ENCODE results near the gene FOSL2.

FOSL2 gene

DNA sequence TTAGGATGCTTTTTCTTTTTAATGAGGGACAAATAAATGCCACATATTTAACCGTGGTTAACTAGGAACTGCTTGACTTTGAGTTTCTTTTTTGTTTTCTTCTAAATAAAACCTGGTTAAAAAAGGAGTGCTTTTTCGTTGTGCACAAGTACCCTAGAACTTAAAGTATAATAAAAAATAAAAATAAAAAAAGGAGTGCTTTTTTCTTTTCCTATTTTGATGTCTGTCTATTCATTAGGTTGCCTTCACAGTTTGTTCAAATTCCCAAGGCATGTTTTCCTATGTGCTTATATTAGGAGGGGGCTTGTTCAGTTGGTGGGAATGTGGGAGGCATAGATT lies 4.4 kb downstream of the FOSL2 start:
- no peak for DNase-seq

GRCh38 chr2:28398101-28398834 lies 5.6 kb downstream of the FOSL2 start:
- DNase-seq, result peak; percentile 32

GRCh38 chr2:28399289-28399688 lies 6.6 kb downstream of the FOSL2 start:
- peak; percentile 35 for DNase-seq

GRCh38 chr2:28399956-28400355 lies 7.3 kb downstream of the FOSL2 start:
- peak; percentile 19 for DNase-seq

- DNase-seq, result peak; percentile 17
These were observed 7.8 kb downstream of the FOSL2 start for GRCh38 chr2:28400419-28400818.

- peak; percentile 16 for DNase-seq
These were observed 8.3 kb downstream of the FOSL2 start for GRCh38 chr2:28400921-28401320.

DNA sequence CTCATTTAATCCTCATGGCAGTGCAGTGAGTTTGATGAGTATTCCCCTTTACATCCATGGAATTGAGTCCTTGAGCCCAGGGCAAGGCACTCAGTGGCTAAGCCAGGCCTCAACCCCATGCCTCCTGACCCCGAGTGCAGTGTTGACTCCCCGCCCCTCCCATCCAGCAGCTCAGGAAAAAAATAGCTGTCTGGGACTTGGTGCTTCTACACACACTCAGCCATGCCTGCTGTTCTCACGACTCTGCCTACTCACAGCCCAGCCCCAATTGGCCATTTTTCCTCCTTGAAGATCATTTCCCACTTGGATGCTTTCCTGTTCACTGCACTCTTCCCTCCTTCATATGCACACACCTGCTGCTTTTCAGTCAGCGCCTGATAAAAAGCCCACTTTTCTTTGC lies 8.8 kb downstream of the FOSL2 start:
- DNase-seq, result no peak

DNA sequence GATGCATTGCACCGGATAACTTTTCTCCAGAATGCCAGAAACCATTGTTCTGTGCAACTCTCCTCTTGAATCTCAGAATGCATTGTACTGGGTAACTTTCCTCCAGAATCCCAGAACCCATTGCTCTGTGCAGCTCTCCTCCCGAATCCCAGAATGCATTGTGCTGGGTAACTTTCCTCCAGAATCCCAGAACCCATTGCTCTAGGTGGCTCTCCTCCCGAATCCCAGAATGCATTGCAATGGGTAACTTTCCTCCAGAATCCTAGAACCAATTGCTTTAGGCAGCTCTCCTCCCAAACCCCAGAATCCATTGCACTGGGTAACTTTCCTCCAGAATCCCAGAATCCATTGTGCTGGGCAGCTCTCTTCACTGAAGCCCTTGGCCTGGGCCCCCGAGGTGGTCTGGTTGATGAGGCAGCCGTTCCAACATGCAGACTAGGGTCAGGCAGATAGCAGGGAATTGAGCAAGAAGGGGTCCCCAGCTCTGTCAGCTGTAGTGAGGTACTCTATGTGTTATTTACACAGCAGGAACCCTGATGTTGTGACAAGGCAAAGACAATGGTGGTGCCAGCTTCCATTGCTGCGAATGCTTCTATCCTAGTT lies 9.4 kb downstream of the FOSL2 start:
- no peak for DNase-seq

DNA sequence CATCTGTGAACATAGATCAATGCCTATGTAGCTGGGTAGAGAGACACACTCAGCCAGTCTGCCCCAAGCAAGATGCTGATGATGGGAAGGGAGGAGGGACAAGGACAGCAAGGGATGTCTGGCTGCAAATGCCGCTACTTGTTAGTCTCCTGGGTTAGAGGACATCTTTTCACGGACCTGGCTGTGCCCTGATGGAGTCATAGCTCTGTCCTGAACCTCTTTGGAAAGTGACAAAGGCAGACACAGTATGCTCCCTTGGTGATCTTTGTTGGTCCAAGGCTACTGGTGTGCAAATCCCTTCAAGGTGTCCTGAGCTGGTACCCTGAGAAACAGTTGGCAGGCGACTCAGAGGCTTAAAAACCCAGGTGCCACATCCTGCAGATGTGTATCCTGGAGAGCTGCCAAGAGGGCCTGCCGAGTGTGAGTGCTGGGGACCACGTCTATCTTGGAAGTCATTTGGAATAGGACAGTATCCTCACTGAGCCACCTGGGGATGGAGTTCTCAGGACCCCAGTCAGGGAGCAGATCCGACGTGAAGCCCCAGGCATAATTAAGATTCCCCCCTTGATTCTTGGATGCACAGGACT lies 10.8 kb downstream of the FOSL2 start:
- DNase-seq, result no peak

DNA sequence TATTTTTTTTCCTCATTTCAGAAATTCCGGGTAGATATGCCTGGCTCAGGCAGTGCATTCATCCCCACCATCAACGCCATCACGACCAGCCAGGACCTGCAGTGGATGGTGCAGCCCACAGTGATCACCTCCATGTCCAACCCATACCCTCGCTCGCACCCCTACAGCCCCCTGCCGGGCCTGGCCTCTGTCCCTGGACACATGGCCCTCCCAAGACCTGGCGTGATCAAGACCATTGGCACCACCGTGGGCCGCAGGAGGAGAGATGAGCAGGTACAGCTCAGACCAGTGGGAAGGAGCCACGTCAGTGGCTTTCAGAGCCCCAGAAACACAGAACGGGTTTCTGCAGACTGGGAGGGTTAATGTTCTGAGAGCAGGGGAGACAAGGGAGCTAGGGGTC lies 11.4 kb downstream of the FOSL2 start:
- no peak for DNase-seq

GRCh38 chr2:28405537-28405936 lies 12.9 kb downstream of the FOSL2 start:
- no peak for DNase-seq

DNA sequence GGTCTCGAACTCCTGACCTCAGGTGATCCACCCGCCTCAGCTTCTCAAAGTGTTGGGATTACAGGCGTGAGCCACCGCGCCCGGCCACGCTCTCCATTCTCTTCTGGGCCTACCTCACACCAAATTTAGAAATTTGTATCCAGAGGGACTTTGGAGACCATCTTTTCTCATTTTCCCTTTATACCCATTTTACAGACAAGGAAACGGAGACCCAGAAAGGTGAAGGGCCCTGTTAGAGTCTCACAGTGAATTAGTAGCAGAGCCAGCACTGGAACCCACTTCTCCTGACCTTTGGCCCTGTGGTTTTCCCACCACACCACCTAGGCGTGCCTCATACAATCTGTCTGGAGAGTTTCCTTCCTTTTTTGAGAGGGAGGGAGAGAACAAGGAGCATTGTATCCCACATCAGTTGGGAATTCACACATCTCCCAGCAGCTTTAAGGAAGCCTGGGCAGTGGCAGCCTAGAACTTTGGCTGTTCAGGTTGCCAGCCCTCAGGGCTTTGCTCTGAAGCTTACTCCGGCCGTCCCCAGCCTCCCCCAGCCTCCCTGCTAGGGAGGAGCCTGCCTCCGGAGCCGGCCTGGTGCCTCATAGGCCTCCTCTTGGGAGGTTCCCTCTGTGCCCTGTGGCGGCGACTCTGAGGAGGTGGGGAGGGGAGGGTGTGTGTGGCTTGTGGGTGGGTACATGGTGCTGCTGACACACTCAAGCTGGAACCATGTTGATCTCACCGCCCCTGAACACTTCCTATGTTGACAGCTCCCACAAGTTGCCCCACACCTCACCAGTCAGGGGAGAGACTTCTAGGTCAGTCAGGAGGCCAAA lies 13.8 kb downstream of the FOSL2 start:
- peak; percentile 70 for DNase-seq

GRCh38 chr2:28407131-28407975 lies 14.7 kb downstream of the FOSL2 start:
- no peak for DNase-seq

- DNase-seq, result no peak
These were observed 15.5 kb downstream of the FOSL2 start for GRCh38 chr2:28407976-28408690.

- DNase-seq, result peak; percentile 68
These were observed 16.3 kb downstream of the FOSL2 start for GRCh38 chr2:28408764-28409599.

GRCh38 chr2:28411166-28411755 lies 18.6 kb downstream of the FOSL2 start:
- DNase-seq, result no peak

GRCh38 chr2:28411956-28412609 lies 19.4 kb downstream of the FOSL2 start:
- DNase-seq, result no peak

GRCh38 chr2:28412625-28413151 lies 20.0 kb downstream of the FOSL2 start:
- DNase-seq, result no peak

- DNase-seq, result peak; percentile 41
These were observed 20.7 kb downstream of the FOSL2 start for GRCh38 chr2:28413152-28413898.
